ENCODE data around the gene USP28. TPM values are rescaled to one million over a fixed set of nuclear protein-coding genes. Genes with fewer than 3 reads are reported as not detected.

Gene USP28
- total RNA-seq, 2 donors from 2014 or later: 28.9 to 31.5 TPM

- no peaks in the 10 kb centered on the region for H3K4me1 ChIP-seq (replicated peaks)
- H3K4me3 ChIP-seq: no peak overlapping the region
- peaks cover 6% of the 10 kb centered on the region for H3K27me3 ChIP-seq (replicated peaks; ENCODE audit: insufficient read depth)
- WGBS: 45% methylated on average over 1 of the region's 1 CpG
- DNase-seq (ENCODE audit: low spot score): no peak
- intact Hi-C loops (cut with DNase I): no loop called here
- H3K9me3 ChIP-seq: no peaks in the 10 kb centered on the region
- no peaks in the 10 kb centered on the region for H3K36me3 ChIP-seq
- no peak for TF ChIP-seq POLR2AphosphoS5 (IDR thresholded peaks at IDR 0.05)
- no peak for TF ChIP-seq POLR2A (IDR thresholded peaks at IDR 0.05)
- no peak for TF ChIP-seq CTCF (IDR thresholded peaks at IDR 0.05)
- no peak overlapping the region for H3K27ac ChIP-seq
Observed at GRCh38 chr11:113907152-113907551, 31.8 kb upstream of the USP28 start.

GRCh38 chr11:113906516-113906915 lies 31.1 kb upstream of the USP28 start:
- H3K36me3 ChIP-seq: no peaks in the 10 kb centered on the region
- 51% methylated on average over 2 of the region's 2 CpGs for WGBS
- H3K27me3 ChIP-seq (replicated peaks; ENCODE audit: insufficient read depth): peaks cover 6% of the 10 kb centered on the region
- no peaks in the 10 kb centered on the region for H3K9me3 ChIP-seq
- no peak for DNase-seq (ENCODE audit: low spot score)
- TF ChIP-seq POLR2AphosphoS5 (IDR thresholded peaks at IDR 0.05) (no peak), POLR2A (IDR thresholded peaks at IDR 0.05) (no peak), CTCF (IDR thresholded peaks at IDR 0.05) (no peak)
- no peaks in the 10 kb centered on the region for H3K4me1 ChIP-seq (replicated peaks)
- peak overlapping the region in 1 of 2 donors; percentile 3 for H3K27ac ChIP-seq
- H3K4me3 ChIP-seq: no peak overlapping the region
- intact Hi-C loops (cut with DNase I): no loop called here

GRCh38 chr11:113906038-113906437 lies 30.7 kb upstream of the USP28 start:
- intact Hi-C loops (cut with DNase I): no loop called here
- H3K9me3 ChIP-seq: no peaks in the 10 kb centered on the region
- no peaks in the 10 kb centered on the region for H3K36me3 ChIP-seq
- no peak overlapping the region for H3K4me3 ChIP-seq
- peak in 3 of 4 experiments; percentile 43 to 64 (median 55) for TF ChIP-seq CTCF (IDR thresholded peaks at IDR 0.05)
- TF ChIP-seq POLR2AphosphoS5 (IDR thresholded peaks at IDR 0.05): peak; percentile 97
- TF ChIP-seq POLR2A (IDR thresholded peaks at IDR 0.05): no peak
- H3K27ac ChIP-seq: peak overlapping the region in 1 of 2 donors; percentile 3
- DNase-seq (ENCODE audit: low spot score): peak; percentile 84
- WGBS: 21% methylated on average over 4 of the region's 4 CpGs
- no peaks in the 10 kb centered on the region for H3K4me1 ChIP-seq (replicated peaks)
- H3K27me3 ChIP-seq (replicated peaks; ENCODE audit: insufficient read depth): peaks cover 6% of the 10 kb centered on the region

- H3K27ac ChIP-seq: no peak within 1 kb of the TSS
- 50% methylated on average over 6 of the region's 6 CpGs for WGBS
- no peaks in the 10 kb centered on the region for H3K9me3 ChIP-seq
- H3K27me3 ChIP-seq (replicated peaks; ENCODE audit: insufficient read depth): peaks cover 6% of the 10 kb centered on the region
- no peaks in the 10 kb centered on the region for H3K4me1 ChIP-seq (replicated peaks)
- H3K4me3 ChIP-seq: no peak within 1 kb of the TSS
- intact Hi-C loops (cut with DNase I): no loop called here
- H3K36me3 ChIP-seq: no peaks in the 10 kb centered on the region
- no peak for DNase-seq (ENCODE audit: low spot score)
- TF ChIP-seq CTCF (IDR thresholded peaks at IDR 0.05) (no peak), POLR2A (IDR thresholded peaks at IDR 0.05) (no peak), POLR2AphosphoS5 (IDR thresholded peaks at IDR 0.05) (no peak)
Observed at GRCh38 chr11:113904379-113905101, 29.2 kb upstream of the USP28 start, which contains the start of gene HTR3B. TSS of gene HTR3B (plus strand) at chr11:113904796. CDS start at chr11:113904934, 138 bp downstream.

GRCh38 chr11:113901141-113901540 lies 25.8 kb upstream of the USP28 start:
- Histone ChIP-seq H3K27me3 (replicated peaks; ENCODE audit: insufficient read depth) (no peaks in the 10 kb centered on the region), H3K4me3 (no peak overlapping the region), H3K36me3 (no peaks in the 10 kb centered on the region), H3K4me1 (replicated peaks) (no peaks in the 10 kb centered on the region), H3K9me3 (no peaks in the 10 kb centered on the region), H3K27ac (no peak overlapping the region)
- WGBS: 77% methylated on average over 2 of the region's 2 CpGs
- intact Hi-C loops (cut with DNase I): no loop called here
- DNase-seq (ENCODE audit: low spot score): no peak
- no peak for TF ChIP-seq CTCF (IDR thresholded peaks at IDR 0.05)
- no peak for TF ChIP-seq POLR2A (IDR thresholded peaks at IDR 0.05)
